Measurements from ENCODE around the gene IL23R.

GRCh38 chr1:67184838-67185421 is 18.7 kb downstream of the IL23R start:
- TF ChIP-seq POLR2AphosphoS5 (IDR thresholded peaks at IDR 0.05; ENCODE audit: low read depth, low read length) (no peak), POLR2A (IDR thresholded peaks at IDR 0.05; ENCODE audit: low read depth, low read length) (no peak)
